22Rv1 (cell line): ENCODE data around the gene AGBL2.

Experiments used
- ZFX ChIP-seq: fragments of 450-650 bp; IDR thresholded peaks from 2 replicates; pipeline ENCODE4 v1.6.1; 2017; ENCODE audit warnings: antibody characterized with exemption, borderline replicate concordance
- TF ChIP-seq, protein P1 (sequence below): fragments of 450-650 bp; IDR thresholded peaks from 2 replicates; pipeline ENCODE4 v1.5.1; 2017; ENCODE audit warnings: mild to moderate bottlenecking

DNA sequence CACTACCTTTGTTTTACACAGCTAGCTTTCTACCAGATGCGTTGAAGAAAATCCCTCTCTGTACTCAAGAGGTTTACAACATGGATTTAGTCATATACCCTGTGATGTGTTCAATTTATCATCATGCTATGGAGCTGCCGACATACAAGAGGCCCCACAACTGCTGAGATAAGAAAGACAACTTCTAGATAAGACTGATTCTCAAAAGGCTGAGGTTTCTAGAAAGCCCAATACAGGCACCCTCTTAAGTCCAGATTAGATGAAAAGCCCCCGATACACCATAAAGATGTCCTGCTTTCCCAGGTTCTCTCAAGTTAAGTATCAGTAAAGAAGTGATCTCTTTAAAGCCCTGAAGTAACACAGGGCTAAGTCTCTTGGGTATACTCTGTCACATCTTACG is 87.1 kb downstream of the AGBL2 start:
- TF ChIP-seq, protein P1, sequence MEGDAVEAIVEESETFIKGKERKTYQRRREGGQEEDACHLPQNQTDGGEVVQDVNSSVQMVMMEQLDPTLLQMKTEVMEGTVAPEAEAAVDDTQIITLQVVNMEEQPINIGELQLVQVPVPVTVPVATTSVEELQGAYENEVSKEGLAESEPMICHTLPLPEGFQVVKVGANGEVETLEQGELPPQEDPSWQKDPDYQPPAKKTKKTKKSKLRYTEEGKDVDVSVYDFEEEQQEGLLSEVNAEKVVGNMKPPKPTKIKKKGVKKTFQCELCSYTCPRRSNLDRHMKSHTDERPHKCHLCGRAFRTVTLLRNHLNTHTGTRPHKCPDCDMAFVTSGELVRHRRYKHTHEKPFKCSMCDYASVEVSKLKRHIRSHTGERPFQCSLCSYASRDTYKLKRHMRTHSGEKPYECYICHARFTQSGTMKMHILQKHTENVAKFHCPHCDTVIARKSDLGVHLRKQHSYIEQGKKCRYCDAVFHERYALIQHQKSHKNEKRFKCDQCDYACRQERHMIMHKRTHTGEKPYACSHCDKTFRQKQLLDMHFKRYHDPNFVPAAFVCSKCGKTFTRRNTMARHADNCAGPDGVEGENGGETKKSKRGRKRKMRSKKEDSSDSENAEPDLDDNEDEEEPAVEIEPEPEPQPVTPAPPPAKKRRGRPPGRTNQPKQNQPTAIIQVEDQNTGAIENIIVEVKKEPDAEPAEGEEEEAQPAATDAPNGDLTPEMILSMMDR = no peak
- no peak for TF ChIP-seq ZFX
